Natural killer cell treated with Interleukin-12 subunit alpha and Interleukin-12 subunit beta and Interleukin-15 and Interleukin-18, amount 100 ng/mL, for 72 hours (primary cell): ENCODE data around the gene MRGPRE. TPM values are rescaled to one million over a fixed set of nuclear protein-coding genes. Genes with fewer than 3 reads are reported as not detected.

Source experiments
- ATAC-seq, 2 donors: fragments of 150-1000 bp; cut with Tn5 transposase in 1 of 2; sonication (Bioruptor Pico), chemical (Tn5 transposase) in 1 of 2; 2 replicates each; pipeline ENCODE4 v1.10.0; 2021
- DNase-seq: peaks from one replicate; pipeline ENCODE4 v3.0.0; 2022; ENCODE audit warnings: low spot score
- H3K27ac Mint-ChIP-seq, 2 donors: 1 replicate in 1 of 2; 2 replicates in 1 of 2; pipeline ENCODE4 v1.8.0; 2022; ENCODE audit warnings: mixed read lengths in 2 of 2, mild to moderate bottlenecking in 1 of 2, moderate library complexity in 1 of 2
- H3K27me3 Mint-ChIP-seq, 2 donors: 1 replicate in 1 of 2; 2 replicates in 1 of 2; pipeline ENCODE4 v1.8.0; 2022; ENCODE audit warnings: mixed read lengths in 2 of 2
- H3K36me3 Mint-ChIP-seq: one replicate; pipeline ENCODE4 v1.8.0; 2022; ENCODE audit warnings: mixed read lengths
- H3K4me1 Mint-ChIP-seq, 2 donors: 1 replicate in 1 of 2; 2 replicates in 1 of 2; pipeline ENCODE4 v1.8.0; 2022; ENCODE audit warnings: low read depth in 2 of 2, mixed read lengths in 2 of 2, mild to moderate bottlenecking in 1 of 2
- H3K4me3 Mint-ChIP-seq: one replicate; pipeline ENCODE4 v1.8.0; 2022; ENCODE audit warnings: mixed read lengths
- H3K9me3 Mint-ChIP-seq: 2 replicates; pipeline ENCODE4 v1.8.0; 2022; ENCODE audit warnings: mixed read lengths
- total RNA-seq, 2 donors: library from RNA; stranded (reverse); gene quantifications; one replicate each; pipeline ENCODE4 v1.2.3, GENCODE V29; 2022

MRGPRE gene
- total RNA-seq, 2 donors from 2014 or later, result not detected

GRCh38 chr11:3222941-3223915 is 9.0 kb downstream of the MRGPRE start:
- H3K36me3 Mint-ChIP-seq, result no peaks in the 10 kb centered on the region
- peaks cover 0 to 9% of the 10 kb centered on the region in 2 donors for H3K27me3 Mint-ChIP-seq
- H3K27ac Mint-ChIP-seq, result no peak overlapping the region
- no peaks in the 10 kb centered on the region for H3K9me3 Mint-ChIP-seq
- peaks cover 0 to 3% of the 10 kb centered on the region in 2 donors for H3K4me1 Mint-ChIP-seq
- H3K4me3 Mint-ChIP-seq, result no peak overlapping the region
- ATAC-seq (no peak), DNase-seq (no peak)

GRCh38 chr11:3222003-3222855 is 10.0 kb downstream of the MRGPRE start:
- no peaks in the 10 kb centered on the region for H3K36me3 Mint-ChIP-seq
- ATAC-seq (no peak), DNase-seq (no peak)
- no peak overlapping the region for H3K27ac Mint-ChIP-seq
- H3K9me3 Mint-ChIP-seq, result no peaks in the 10 kb centered on the region
- H3K27me3 Mint-ChIP-seq, result peaks cover 0 to 8% of the 10 kb centered on the region in 2 donors
- H3K4me1 Mint-ChIP-seq, result peaks cover 0 to 4% of the 10 kb centered on the region in 2 donors
- H3K4me3 Mint-ChIP-seq, result no peak overlapping the region

- ATAC-seq (no peak), DNase-seq (no peak)
- no peaks in the 10 kb centered on the region for H3K9me3 Mint-ChIP-seq
- H3K27ac Mint-ChIP-seq, result no peak overlapping the region
- no peaks in the 10 kb centered on the region for H3K36me3 Mint-ChIP-seq
- no peak overlapping the region for H3K4me3 Mint-ChIP-seq
- H3K4me1 Mint-ChIP-seq, result peaks cover 7 to 10% of the 10 kb centered on the region in 2 donors
- peaks cover 0 to 11% of the 10 kb centered on the region in 2 donors for H3K27me3 Mint-ChIP-seq
Observed at GRCh38 chr11:3221408-3222002, 10.7 kb downstream of the MRGPRE start.

- no peak overlapping the region for H3K27ac Mint-ChIP-seq
- no peak for DNase-seq
- H3K36me3 Mint-ChIP-seq, result no peaks in the 10 kb centered on the region
- peaks cover 7 to 10% of the 10 kb centered on the region in 2 donors for H3K4me1 Mint-ChIP-seq
- H3K4me3 Mint-ChIP-seq, result no peak overlapping the region
- no peaks in the 10 kb centered on the region for H3K9me3 Mint-ChIP-seq
- no peak for ATAC-seq
- H3K27me3 Mint-ChIP-seq, result peaks cover 0 to 11% of the 10 kb centered on the region in 2 donors
Observed at GRCh38 chr11:3220521-3221407, 11.5 kb downstream of the MRGPRE start.

GRCh38 chr11:3220101-3220500 is 12.1 kb downstream of the MRGPRE start:
- ATAC-seq (no peak), DNase-seq (no peak)
- Mint-ChIP-seq H3K27me3 (peaks cover 1 to 12% of the 10 kb centered on the region in 2 donors), H3K4me3 (no peak overlapping the region), H3K9me3 (no peaks in the 10 kb centered on the region), H3K36me3 (no peaks in the 10 kb centered on the region), H3K4me1 (peaks cover 7 to 10% of the 10 kb centered on the region in 2 donors), H3K27ac (no peak overlapping the region)

GRCh38 chr11:3219281-3219892 is 12.8 kb downstream of the MRGPRE start:
- no peak for DNase-seq
- H3K36me3 Mint-ChIP-seq, result no peaks in the 10 kb centered on the region
- no peaks in the 10 kb centered on the region for H3K9me3 Mint-ChIP-seq
- H3K27me3 Mint-ChIP-seq, result peaks cover 6 to 16% of the 10 kb centered on the region in 2 donors
- H3K27ac Mint-ChIP-seq, result no peak overlapping the region
- H3K4me1 Mint-ChIP-seq, result peaks cover 7 to 10% of the 10 kb centered on the region in 2 donors
- no peak for ATAC-seq
- no peak overlapping the region for H3K4me3 Mint-ChIP-seq

- Mint-ChIP-seq H3K4me3 (no peak within 1 kb of the TSS), H3K27ac (no peak within 1 kb of the TSS), H3K4me1 (peaks cover 7 to 10% of the 10 kb centered on the region in 2 donors), H3K36me3 (no peaks in the 10 kb centered on the region), H3K27me3 (peaks cover 11 to 20% of the 10 kb centered on the region in 2 donors), H3K9me3 (no peaks in the 10 kb centered on the region)
- ATAC-seq (no peak), DNase-seq (no peak)
Observed at GRCh38 chr11:3218483-3219280, 13.5 kb downstream of the MRGPRE start, which contains the start of gene MRGPRG. MRGPRG (minus strand) TSS chr11:3218813; CDS start chr11:3218813, 0 bp downstream.

- Mint-ChIP-seq H3K9me3 (no peaks in the 10 kb centered on the region), H3K27me3 (peaks cover 13 to 24% of the 10 kb centered on the region in 2 donors), H3K36me3 (no peaks in the 10 kb centered on the region), H3K4me1 (peaks cover 7 to 10% of the 10 kb centered on the region in 2 donors), H3K4me3 (no peak overlapping the region), H3K27ac (no peak overlapping the region)
- no peak for ATAC-seq
- no peak for DNase-seq
Observed at GRCh38 chr11:3217818-3218482, 14.3 kb downstream of the MRGPRE start.

GRCh38 chr11:3216027-3216525 is 16.1 kb downstream of the MRGPRE start:
- ATAC-seq (no peak), DNase-seq (no peak)
- Mint-ChIP-seq H3K4me1 (peaks cover 7% of the 10 kb centered on the region in 2 donors), H3K27me3 (peaks cover 13 to 22% of the 10 kb centered on the region in 2 donors), H3K27ac (no peak overlapping the region), H3K4me3 (no peak overlapping the region), H3K36me3 (peaks cover 5% of the 10 kb centered on the region), H3K9me3 (no peaks in the 10 kb centered on the region)

- Mint-ChIP-seq H3K27ac (no peak overlapping the region), H3K4me1 (peaks cover 7% of the 10 kb centered on the region in 2 donors), H3K27me3 (peaks cover 13 to 22% of the 10 kb centered on the region in 2 donors), H3K9me3 (no peaks in the 10 kb centered on the region), H3K4me3 (no peak overlapping the region), H3K36me3 (peaks cover 5% of the 10 kb centered on the region)
- ATAC-seq (no peak), DNase-seq (peak; percentile 47)
Observed at GRCh38 chr11:3215346-3216026, 16.7 kb downstream of the MRGPRE start.

GRCh38 chr11:3214420-3214699 is 17.9 kb downstream of the MRGPRE start:
- H3K27me3 Mint-ChIP-seq, result peaks cover 13 to 18% of the 10 kb centered on the region in 2 donors
- no peak for ATAC-seq
- H3K27ac Mint-ChIP-seq, result no peak overlapping the region
- peaks cover 7% of the 10 kb centered on the region in 2 donors for H3K4me1 Mint-ChIP-seq
- no peak overlapping the region for H3K4me3 Mint-ChIP-seq
- peaks cover 5% of the 10 kb centered on the region for H3K36me3 Mint-ChIP-seq
- H3K9me3 Mint-ChIP-seq, result no peaks in the 10 kb centered on the region
- DNase-seq, result no peak
